Measurements from ENCODE around the gene DAB2.
"Not testable (repeated sequence)": the region's sequence is repeated elsewhere in the genome, so short reads cannot be mapped to it uniquely, and the experiment has no call there.

The DAB2 gene

GRCh38 chr5:39373791-39374190, 51.0 kb downstream of the DAB2 start:
- DNase-seq: no peak

GRCh38 chr5:39371367-39371635, 53.5 kb downstream of the DAB2 start:
- DNase-seq: no peak

GRCh38 chr5:39370555-39371366, 54.0 kb downstream of the DAB2 start:
- DNase-seq: no peak

GRCh38 chr5:39369123-39369815, 55.5 kb downstream of the DAB2 start:
- no peak for DNase-seq

- DNase-seq: no peak
These were observed 56.7 kb downstream of the DAB2 start for GRCh38 chr5:39368116-39368515.

GRCh38 chr5:39367711-39368110, 57.1 kb downstream of the DAB2 start:
- no peak for DNase-seq

GRCh38 chr5:39364367-39364766, 60.4 kb downstream of the DAB2 start, which contains the start of gene C9:
Gene C9, minus strand, starts transcription at chr5:39364495. Its CDS starts 31 bp downstream, at chr5:39364464.
- DNase-seq: no peak

GRCh38 chr5:39363217-39363616, 61.6 kb downstream of the DAB2 start:
- DNase-seq: no peak

GRCh38 chr5:39362646-39363045, 62.1 kb downstream of the DAB2 start:
- no peak for DNase-seq

GRCh38 chr5:39361306-39361705, 63.5 kb downstream of the DAB2 start:
- DNase-seq: no peak

GRCh38 chr5:39360471-39361111, 64.2 kb downstream of the DAB2 start:
- DNase-seq: no peak

- DNase-seq: no peak
These were observed 68.5 kb downstream of the DAB2 start for GRCh38 chr5:39356263-39356662.

- no peak for DNase-seq
These were observed 69.5 kb downstream of the DAB2 start for GRCh38 chr5:39355324-39355723.

GRCh38 chr5:39353717-39354399, 70.9 kb downstream of the DAB2 start:
- DNase-seq: no peak

- DNase-seq: no peak
These were observed 71.8 kb downstream of the DAB2 start for GRCh38 chr5:39352951-39353350.

- DNase-seq: no peak
These were observed 72.6 kb downstream of the DAB2 start for GRCh38 chr5:39352170-39352569.

- DNase-seq: no peak
These were observed 75.3 kb downstream of the DAB2 start for GRCh38 chr5:39349484-39349883.

GRCh38 chr5:39342460-39342859, 82.3 kb downstream of the DAB2 start:
- DNase-seq: no peak

GRCh38 chr5:39341896-39342295, 82.9 kb downstream of the DAB2 start:
- no peak for DNase-seq

GRCh38 chr5:39340506-39340905, 84.3 kb downstream of the DAB2 start:
- DNase-seq: no peak

- DNase-seq: no peak
These were observed 87.4 kb downstream of the DAB2 start for GRCh38 chr5:39337252-39337915.

GRCh38 chr5:39334296-39334695, 90.5 kb downstream of the DAB2 start:
- not testable (repeated sequence) for DNase-seq

GRCh38 chr5:39333104-39333503, 91.7 kb downstream of the DAB2 start:
- DNase-seq: no peak

All from COR-L47 (cell line).